Pons (tissue), 1 donor: ENCODE results near the gene ARHGAP25.
"Not testable (repeated sequence)": the region's sequence is repeated elsewhere in the genome, so short reads cannot be mapped to it uniquely, and the experiment has no call there.

Experiments
- DNase-seq: peaks from one replicate; pipeline ENCODE4 v3.0.0-alpha.2; 2016; ENCODE audit warnings: low spot score

Gene ARHGAP25

GRCh38 chr2:68796295-68796905 is 61.8 kb downstream of the ARHGAP25 start:
- no peak for DNase-seq

GRCh38 chr2:68798569-68798968 is 64.0 kb downstream of the ARHGAP25 start:
- no peak for DNase-seq

- DNase-seq = no peak
Observed at GRCh38 chr2:68799140-68800026, 64.8 kb downstream of the ARHGAP25 start.

- DNase-seq = no peak
Observed at GRCh38 chr2:68800027-68800401, 65.4 kb downstream of the ARHGAP25 start.

- DNase-seq = no peak
Observed at GRCh38 chr2:68800517-68800916, 65.9 kb downstream of the ARHGAP25 start.

- not testable (repeated sequence) for DNase-seq
Observed at GRCh38 chr2:68802161-68802560, 67.5 kb downstream of the ARHGAP25 start.

- DNase-seq = no peak
Observed at GRCh38 chr2:68805025-68805424, 70.4 kb downstream of the ARHGAP25 start.

- no peak for DNase-seq
Observed at GRCh38 chr2:68806511-68807109, 72.0 kb downstream of the ARHGAP25 start.

GRCh38 chr2:68807821-68808266 is 73.2 kb downstream of the ARHGAP25 start:
- no peak for DNase-seq

- no peak for DNase-seq
Observed at GRCh38 chr2:68809324-68810240, 75.0 kb downstream of the ARHGAP25 start.

- no peak for DNase-seq
Observed at GRCh38 chr2:68811364-68811763, 76.8 kb downstream of the ARHGAP25 start.

GRCh38 chr2:68812251-68812650 is 77.6 kb downstream of the ARHGAP25 start:
- DNase-seq = peak; percentile 24

GRCh38 chr2:68813596-68813995 is 79.0 kb downstream of the ARHGAP25 start:
- no peak for DNase-seq

GRCh38 chr2:68817306-68817705 is 82.7 kb downstream of the ARHGAP25 start:
- DNase-seq = no peak

- no peak for DNase-seq
Observed at GRCh38 chr2:68819556-68819955, 84.9 kb downstream of the ARHGAP25 start.

GRCh38 chr2:68822207-68822872 is 87.7 kb downstream of the ARHGAP25 start:
- DNase-seq = no peak

- DNase-seq = no peak
Observed at GRCh38 chr2:68824831-68825230, 90.2 kb downstream of the ARHGAP25 start.

- DNase-seq = no peak
Observed at GRCh38 chr2:68825866-68826265, 91.3 kb downstream of the ARHGAP25 start.

GRCh38 chr2:68827666-68828065 is 93.1 kb downstream of the ARHGAP25 start:
- DNase-seq = no peak

GRCh38 chr2:68828887-68829708 is 94.5 kb downstream of the ARHGAP25 start:
- DNase-seq = peak; percentile 95
